DND-41 (cell line): ENCODE measurements around the gene PARVA.
A peak's percentile ranks its signal among the peaks of the same experiment; 100 is the strongest.

Source experiments
- EZH2 ChIP-seq: IDR thresholded peaks from 3 replicates; pipeline ENCODE4 v1.6.1; 2012; ENCODE audit warnings: borderline replicate concordance, low read depth, mild to moderate bottlenecking, moderate library complexity, low read length, inconsistent platforms; ENCODE audit not compliant: severe bottlenecking
- TF ChIP-seq, protein P1 (sequence below): IDR thresholded peaks from 2 replicates; pipeline ENCODE4 v1.5.1; 2012; ENCODE audit warnings: borderline replicate concordance, low read length, moderate library complexity, mild to moderate bottlenecking; ENCODE audit not compliant: poor library complexity, severe bottlenecking; ENCODE audit errors: extremely low read depth

DNA sequence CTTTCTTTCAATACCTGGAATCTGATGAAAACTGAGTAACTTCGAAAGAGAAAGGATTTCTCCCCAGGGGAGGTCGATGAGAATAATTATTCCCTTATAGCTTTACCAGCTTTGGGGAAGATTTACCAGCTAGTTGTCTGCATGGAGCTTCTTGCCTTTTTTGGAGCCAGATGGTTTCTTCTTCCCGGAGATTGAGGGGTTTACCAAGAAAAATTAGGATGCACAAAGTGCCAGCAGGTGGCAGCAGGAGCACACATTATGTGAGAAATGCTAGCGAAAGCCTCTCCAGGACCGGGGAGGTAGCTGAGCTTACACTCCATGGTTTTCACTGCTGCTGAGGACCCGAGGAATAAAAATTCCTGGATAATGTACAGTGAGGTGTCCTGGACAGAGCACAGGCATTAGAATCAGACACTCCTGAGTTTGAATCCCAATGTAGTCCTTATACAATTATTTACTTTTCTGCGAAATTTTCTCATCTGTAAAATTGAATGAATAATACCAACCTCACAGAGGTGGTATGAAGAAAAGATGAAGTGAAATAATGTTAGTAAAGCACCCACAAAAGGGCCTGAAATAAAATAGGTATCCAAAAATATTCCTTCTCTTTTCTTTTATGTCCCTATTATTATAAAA lies 46.0 kb upstream of the PARVA start:
- TF ChIP-seq, protein P1, sequence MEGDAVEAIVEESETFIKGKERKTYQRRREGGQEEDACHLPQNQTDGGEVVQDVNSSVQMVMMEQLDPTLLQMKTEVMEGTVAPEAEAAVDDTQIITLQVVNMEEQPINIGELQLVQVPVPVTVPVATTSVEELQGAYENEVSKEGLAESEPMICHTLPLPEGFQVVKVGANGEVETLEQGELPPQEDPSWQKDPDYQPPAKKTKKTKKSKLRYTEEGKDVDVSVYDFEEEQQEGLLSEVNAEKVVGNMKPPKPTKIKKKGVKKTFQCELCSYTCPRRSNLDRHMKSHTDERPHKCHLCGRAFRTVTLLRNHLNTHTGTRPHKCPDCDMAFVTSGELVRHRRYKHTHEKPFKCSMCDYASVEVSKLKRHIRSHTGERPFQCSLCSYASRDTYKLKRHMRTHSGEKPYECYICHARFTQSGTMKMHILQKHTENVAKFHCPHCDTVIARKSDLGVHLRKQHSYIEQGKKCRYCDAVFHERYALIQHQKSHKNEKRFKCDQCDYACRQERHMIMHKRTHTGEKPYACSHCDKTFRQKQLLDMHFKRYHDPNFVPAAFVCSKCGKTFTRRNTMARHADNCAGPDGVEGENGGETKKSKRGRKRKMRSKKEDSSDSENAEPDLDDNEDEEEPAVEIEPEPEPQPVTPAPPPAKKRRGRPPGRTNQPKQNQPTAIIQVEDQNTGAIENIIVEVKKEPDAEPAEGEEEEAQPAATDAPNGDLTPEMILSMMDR = peak; percentile 84
- no peak for TF ChIP-seq EZH2
